Midbrain (tissue), 1 donor: ENCODE measurements around the gene ALDH1A1.

ENCODE experiments used
- DNase-seq: peaks from one replicate; lab custom pipeline; 2025; lab: John Stamatoyannopoulos, UW

ALDH1A1 gene

GRCh38 chr9:72917892-72918509, 34.9 kb downstream of the ALDH1A1 start:
- no peak for DNase-seq

GRCh38 chr9:72915659-72916058, 37.2 kb downstream of the ALDH1A1 start:
- no peak for DNase-seq

- DNase-seq: no peak
Observed at GRCh38 chr9:72914750-72915149, 38.1 kb downstream of the ALDH1A1 start.

GRCh38 chr9:72913382-72914009, 39.4 kb downstream of the ALDH1A1 start:
- no peak for DNase-seq

GRCh38 chr9:72912476-72913381, 40.1 kb downstream of the ALDH1A1 start:
- DNase-seq: no peak

GRCh38 chr9:72911816-72912215, 41.0 kb downstream of the ALDH1A1 start:
- no peak for DNase-seq

- DNase-seq: no peak
Observed at GRCh38 chr9:72911247-72911775, 41.5 kb downstream of the ALDH1A1 start.

GRCh38 chr9:72909428-72909827, 43.4 kb downstream of the ALDH1A1 start:
- DNase-seq: no peak

- no peak for DNase-seq
Observed at GRCh38 chr9:72907421-72907820, 45.4 kb downstream of the ALDH1A1 start.

- DNase-seq: no peak
Observed at GRCh38 chr9:72906810-72907209, 46.0 kb downstream of the ALDH1A1 start.

GRCh38 chr9:72905514-72906480, 47.1 kb downstream of the ALDH1A1 start:
- DNase-seq: no peak

GRCh38 chr9:72904267-72905093, 48.4 kb downstream of the ALDH1A1 start:
- no peak for DNase-seq

GRCh38 chr9:72903103-72903502, 49.8 kb downstream of the ALDH1A1 start:
- DNase-seq: no peak

- DNase-seq: no peak
Observed at GRCh38 chr9:72902268-72902667, 50.6 kb downstream of the ALDH1A1 start.

- no peak for DNase-seq
Observed at GRCh38 chr9:72899734-72900477, 52.9 kb downstream of the ALDH1A1 start.

GRCh38 chr9:72898784-72899733, 53.8 kb downstream of the ALDH1A1 start:
- DNase-seq: no peak

- no peak for DNase-seq
Observed at GRCh38 chr9:72898360-72898759, 54.5 kb downstream of the ALDH1A1 start.

GRCh38 chr9:72897069-72897649, 55.7 kb downstream of the ALDH1A1 start:
- DNase-seq: no peak
